ENCODE results near the gene PACSIN2.

DNA sequence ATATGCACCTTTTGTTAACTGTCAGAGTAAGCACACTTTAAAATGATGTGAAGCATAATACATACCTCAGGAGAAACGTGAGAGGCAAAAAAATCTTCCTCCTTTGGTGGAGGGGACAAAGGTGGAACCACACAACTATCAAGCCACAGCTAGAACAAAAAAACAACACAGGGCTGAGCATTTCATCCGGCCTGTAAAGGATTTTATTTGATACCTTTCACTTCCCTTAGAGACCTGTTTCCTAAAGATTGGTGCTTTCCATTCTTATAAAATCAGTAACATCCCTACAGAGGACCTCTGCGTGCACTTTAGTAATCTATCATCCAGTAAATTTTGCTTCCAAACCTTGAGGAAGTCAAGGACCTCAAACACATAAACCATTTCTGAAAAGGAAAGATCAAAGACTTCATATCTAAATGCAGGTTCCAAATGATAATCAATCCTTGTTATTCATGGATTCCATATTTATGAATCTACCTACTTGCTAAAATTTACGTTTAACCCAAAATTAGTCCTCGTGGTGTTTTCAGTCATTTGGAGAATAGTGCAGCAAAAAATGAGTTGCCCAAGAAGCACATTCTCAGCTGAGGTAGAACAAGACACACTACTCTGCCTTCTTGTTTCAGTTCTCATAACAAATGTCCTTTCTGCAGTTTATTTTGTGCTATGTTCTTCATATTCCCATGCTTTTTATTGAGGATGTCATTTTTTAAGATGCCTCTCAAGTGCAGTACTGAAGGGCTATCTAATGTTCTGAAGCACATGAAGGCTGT, 180.6 kb downstream of the PACSIN2 start:
- no peak for TF ChIP-seq EZH2 (IDR thresholded peaks at IDR 0.05; ENCODE audit: borderline replicate concordance, low read depth, low read length, severe bottlenecking)
- TF ChIP-seq, protein P1, sequence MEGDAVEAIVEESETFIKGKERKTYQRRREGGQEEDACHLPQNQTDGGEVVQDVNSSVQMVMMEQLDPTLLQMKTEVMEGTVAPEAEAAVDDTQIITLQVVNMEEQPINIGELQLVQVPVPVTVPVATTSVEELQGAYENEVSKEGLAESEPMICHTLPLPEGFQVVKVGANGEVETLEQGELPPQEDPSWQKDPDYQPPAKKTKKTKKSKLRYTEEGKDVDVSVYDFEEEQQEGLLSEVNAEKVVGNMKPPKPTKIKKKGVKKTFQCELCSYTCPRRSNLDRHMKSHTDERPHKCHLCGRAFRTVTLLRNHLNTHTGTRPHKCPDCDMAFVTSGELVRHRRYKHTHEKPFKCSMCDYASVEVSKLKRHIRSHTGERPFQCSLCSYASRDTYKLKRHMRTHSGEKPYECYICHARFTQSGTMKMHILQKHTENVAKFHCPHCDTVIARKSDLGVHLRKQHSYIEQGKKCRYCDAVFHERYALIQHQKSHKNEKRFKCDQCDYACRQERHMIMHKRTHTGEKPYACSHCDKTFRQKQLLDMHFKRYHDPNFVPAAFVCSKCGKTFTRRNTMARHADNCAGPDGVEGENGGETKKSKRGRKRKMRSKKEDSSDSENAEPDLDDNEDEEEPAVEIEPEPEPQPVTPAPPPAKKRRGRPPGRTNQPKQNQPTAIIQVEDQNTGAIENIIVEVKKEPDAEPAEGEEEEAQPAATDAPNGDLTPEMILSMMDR (IDR thresholded peaks at IDR 0.05; ENCODE audit: borderline replicate concordance, extremely low read depth, low read length, poor library complexity, severe bottlenecking) = no peak
